CD4-positive, alpha-beta T cell treated with Interleukin-6 for 4 hours (primary cell): ENCODE measurements around the gene MROH7.
"Not testable (repeated sequence)": the region's sequence is repeated elsewhere in the genome, so short reads cannot be mapped to it uniquely, and the experiment has no call there.

Experiments used
- DNase-seq: peaks from one replicate; pipeline ENCODE4 v3.0.0-alpha.2; 2020; ENCODE audit warnings: mixed read lengths

The MROH7 gene

DNA sequence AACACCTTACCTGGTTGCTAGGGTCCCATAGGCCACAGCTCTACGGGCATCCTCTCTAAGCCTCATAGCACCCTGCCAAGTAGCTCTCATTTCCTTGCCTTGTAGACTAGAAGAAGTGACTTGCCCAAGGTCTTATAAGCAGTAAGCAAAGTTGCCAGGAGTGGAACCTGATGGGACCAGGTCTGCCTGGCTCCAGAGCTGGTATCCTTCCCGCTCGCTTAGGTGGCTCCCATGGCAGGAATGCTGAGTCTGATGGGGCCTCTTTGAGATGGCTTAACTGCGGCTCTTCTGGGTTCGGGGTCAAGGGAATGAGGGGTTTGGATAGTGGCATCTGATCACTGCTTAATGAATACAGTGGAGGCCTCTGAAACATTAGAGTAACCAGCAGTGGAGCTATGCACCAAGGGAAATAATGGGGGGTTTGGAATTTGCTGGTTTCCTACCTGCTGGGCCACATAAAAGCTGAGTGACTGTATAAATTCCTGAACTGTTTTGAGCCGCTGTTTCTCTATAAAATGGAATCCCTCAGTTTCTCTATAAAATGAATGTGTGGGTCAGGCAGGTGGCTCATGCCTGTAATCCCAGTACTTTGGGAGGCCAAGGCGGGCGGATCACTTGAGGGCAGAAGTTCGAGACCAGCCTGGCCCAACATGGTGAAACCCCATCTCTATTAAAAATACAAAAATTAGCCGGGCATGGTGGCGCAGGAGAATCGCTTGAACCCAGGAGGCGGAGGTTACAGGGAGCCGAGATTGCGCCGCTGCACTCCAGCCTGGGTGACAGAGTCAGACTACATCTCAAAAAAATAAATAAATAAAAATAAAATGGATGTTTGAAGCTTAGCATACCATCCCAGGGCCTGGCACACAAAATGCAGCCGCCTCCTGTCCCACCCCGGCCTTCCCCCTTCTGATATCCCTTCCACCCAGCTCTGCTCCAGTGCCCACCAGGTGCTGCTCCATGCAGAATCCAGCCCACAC, 30.7 kb upstream of the MROH7 start:
- DNase-seq: no peak

DNA sequence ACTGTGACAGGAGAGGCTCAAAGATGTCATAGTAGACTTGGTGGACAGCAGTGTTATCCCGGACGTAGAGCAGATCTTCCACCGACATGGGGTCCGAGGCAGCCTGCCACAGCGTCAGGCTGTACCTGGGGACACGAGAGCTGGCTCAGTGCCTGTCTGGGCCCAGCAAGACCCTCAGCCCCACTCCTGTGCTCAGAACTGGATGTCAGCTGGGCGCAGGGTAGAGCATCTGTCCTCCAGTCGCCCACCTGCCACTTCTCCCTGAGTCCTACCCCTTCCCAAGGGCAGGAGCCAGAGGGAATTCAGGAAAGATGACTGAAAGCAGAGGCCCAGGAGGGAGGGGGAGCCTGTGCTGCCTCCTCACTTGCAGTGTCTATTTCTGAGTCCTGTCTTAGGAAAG, 30.0 kb upstream of the MROH7 start:
- no peak for DNase-seq

DNA sequence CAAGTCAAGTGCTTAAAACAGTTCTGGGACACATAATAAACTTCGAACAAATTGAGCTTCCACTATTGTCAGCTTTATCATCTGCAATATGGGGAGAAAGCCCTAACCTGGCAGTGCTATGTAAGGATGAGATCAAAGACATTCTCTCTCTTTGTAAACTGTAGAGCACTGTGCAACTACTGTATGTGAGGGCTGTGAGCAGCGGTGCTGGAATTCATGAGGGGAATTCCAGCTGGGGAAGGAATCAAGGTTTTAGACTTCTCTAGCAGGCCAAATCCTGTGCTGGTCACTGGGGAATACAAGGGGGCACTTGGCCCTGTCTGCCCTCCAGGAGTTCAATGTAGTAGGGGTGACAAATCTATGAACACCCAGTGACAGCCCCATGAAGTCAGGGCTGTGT, 27.6 kb upstream of the MROH7 start:
- no peak for DNase-seq

DNA sequence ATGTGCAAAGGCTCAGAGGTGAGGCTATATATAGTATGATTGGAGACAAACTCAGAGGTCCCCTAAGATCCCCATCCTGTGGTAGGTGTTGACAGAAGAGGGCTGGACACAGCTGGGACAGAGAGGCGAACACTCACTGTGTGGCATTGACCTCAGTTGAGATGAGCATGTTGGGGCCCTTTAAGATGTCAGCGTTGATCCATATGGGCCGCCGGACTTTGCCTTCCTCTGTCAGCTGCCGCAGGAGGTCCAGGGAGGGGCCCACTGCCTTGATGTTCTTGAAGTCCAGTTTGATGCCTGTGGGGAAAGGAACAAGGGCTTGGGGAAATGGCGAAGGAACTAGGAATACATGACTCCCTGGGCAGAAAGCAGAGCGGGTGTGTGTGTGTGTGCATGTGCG, 27.0 kb upstream of the MROH7 start:
- DNase-seq: no peak

DNA sequence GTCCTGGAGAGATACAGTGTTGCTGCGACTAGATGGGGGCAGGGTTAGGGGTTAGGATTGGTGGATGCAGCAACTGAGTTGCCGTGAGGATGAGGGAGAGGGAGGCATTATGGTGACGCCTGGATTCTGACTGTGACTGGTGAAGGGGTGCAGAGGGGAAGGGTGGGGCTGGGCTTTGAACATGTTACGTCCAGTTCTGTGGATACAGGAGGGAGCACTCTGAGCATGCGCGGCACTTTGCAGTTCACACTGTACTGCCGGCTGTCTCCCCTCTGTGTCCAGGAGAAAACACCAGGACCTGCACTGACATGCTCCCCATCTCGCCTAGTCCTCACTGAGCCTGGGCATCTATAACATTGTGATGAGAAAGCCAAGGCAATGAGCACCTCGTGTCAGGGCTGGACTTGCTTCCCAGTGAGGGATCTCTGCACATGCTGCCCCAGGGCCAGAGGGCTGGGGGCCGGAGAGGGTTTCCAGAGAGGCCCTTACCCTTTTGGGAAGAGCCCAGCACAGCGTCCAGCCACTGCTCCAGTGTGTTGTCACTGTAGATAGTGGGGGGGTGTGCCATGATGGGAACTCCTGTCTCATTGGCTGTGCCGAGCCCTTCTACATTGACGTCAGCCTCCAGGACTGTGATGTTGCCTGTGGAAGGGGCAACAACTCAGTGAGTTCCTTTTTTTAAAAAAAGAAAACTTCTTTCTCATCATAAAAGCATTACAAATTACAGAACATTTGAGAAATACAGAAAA, 25.9 kb upstream of the MROH7 start:
- DNase-seq: no peak

DNA sequence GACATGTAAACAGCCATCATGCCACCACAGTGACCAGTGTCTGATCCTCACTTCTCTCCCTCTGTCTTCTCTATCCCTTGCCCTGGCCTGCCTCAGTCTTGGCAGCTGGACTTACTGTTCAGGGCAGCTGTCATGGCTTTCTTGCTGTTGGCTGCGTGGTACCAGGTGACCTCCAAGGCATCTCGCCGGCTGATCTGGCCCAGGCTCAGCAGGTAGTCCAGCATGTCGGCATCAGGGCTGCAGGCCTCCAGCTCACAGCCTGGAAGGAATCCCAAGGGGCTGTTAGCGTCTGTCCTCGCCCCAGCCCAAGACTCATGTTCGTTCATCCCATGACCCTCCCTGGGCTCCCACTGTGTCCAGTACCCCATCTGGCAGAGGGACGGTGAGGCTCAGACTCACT, 21.8 kb upstream of the MROH7 start:
- DNase-seq: no peak

DNA sequence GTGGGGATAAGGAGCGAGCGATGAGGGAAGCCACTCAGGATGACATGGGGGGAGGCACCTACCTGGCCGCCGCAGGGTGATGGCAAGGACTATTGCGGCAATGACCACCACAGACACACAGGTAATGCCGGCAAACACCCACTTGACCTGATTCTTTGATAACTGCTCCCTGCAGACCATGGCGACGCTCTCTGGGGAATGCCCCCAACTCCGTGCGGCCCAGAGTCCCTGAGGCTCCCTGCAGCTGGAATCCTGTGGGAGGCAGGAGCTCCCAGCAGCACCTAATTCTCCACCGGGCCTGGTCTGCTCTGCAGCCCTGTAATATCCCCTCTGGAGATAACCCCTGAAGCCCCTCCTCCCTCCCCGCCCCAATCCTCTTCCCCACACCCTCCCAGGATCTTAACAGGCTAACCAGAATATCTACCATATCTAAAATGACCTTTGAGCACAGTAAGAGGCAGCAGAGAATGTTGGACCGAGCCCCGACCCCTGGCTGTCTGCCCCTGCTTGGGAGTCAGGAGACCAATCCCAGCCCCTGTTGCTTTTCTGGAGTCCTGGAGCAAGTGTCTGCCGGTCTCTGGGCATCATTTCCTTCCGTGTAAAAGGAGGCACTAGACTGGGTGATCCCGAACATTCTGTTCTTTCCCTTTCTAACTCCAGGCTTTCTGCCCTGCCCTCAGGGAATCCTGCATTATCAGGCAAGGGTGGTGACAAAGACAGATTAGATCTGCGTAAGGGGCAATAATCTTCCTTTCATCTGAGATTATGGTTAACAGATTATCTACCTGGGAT, 18.2 kb upstream of the MROH7 start, which contains the start of gene FAM151A:
Gene FAM151A, minus strand, starts transcription at position 310 of the 792 bp plus-strand sequence. Its CDS starts 130 bp downstream, at position 180.
- DNase-seq: no peak

DNA sequence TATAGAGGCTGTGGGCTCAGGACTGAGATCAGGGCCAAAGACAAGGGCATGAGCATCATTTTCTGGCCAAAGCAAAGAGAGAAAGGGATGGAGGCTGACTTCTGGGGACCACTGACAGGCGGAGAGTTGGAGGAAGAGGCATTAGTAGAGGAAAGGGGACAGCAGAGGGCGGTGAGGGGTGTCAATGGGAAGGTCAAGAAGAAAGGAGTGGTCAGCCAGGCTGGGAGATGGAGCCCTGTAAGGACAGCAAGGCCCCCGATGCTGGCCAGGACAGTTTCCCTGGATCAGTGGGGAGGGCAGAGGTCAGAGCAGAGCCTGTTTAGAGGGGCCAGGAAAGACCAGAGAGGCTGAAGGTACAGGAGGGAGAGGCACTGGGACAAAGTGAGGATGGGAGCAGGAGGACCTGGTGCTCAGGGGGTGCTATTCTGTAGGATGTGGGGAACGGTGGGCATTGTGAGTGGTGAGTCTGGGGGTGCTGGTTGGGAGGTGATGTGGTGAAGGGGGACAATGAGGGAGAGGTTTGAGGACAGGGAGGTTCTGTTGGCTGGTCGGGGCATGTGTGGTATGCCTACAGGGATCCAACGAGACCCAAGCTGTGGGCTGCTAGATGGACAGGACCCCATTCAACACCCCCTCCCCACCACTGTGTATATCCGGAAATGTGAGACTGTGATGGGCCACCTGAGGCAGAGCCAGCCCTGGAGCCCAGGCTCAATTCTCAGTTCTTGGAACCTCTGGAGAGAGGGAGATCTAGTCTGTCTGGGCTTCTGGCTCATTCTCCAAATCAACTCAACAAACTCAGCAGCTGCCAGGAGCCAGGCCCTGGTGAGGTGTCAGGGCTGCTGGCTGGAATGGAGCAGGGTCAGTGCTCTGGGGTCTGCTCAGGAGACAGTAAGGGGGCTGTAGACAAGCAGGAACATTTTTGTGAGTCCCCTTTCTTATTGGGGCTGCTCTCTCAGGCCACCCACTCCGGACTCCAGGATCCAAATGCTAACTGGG, 16.8 kb upstream of the MROH7 start:
- no peak for DNase-seq

DNA sequence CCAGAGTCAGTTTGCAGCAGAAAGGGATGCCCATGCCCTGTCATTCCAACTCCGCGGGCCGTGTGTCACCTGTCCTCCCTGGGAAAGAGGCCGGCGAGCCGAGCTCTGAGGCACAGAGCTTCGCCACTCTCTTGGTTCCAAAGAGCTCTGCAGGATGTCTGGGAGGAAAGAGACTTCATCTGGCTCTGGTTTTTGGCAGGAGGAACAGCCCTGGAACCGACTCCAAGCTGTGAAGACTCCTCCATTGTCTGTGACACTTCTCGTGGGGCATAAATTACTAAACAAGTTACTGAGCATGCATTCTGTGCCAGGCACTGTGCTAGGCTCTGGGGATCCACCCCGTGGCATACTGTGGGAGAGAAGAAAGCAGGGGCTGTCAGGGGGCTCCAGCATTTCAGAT, 14.4 kb upstream of the MROH7 start:
- DNase-seq: no peak

DNA sequence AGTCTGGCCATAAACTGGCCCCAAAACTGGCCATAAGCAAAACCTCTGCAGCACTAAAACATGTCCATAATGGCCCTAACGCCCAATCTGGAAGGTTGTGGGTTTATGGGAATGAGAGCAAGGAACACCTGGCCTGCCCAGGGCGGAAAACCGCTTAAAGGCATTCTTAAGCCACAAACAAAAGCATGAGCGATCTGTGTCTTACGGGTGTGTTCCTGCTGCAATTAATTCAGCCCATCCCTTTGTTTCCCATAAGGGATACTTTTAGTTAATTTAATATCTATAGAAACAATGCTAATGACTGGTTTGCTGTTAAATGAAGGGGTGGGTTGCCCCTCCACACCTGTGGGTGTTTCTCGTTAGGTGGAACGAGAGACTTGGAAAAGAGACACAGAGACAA, 5.8 kb upstream of the MROH7 start:
- not testable (repeated sequence) for DNase-seq

DNA sequence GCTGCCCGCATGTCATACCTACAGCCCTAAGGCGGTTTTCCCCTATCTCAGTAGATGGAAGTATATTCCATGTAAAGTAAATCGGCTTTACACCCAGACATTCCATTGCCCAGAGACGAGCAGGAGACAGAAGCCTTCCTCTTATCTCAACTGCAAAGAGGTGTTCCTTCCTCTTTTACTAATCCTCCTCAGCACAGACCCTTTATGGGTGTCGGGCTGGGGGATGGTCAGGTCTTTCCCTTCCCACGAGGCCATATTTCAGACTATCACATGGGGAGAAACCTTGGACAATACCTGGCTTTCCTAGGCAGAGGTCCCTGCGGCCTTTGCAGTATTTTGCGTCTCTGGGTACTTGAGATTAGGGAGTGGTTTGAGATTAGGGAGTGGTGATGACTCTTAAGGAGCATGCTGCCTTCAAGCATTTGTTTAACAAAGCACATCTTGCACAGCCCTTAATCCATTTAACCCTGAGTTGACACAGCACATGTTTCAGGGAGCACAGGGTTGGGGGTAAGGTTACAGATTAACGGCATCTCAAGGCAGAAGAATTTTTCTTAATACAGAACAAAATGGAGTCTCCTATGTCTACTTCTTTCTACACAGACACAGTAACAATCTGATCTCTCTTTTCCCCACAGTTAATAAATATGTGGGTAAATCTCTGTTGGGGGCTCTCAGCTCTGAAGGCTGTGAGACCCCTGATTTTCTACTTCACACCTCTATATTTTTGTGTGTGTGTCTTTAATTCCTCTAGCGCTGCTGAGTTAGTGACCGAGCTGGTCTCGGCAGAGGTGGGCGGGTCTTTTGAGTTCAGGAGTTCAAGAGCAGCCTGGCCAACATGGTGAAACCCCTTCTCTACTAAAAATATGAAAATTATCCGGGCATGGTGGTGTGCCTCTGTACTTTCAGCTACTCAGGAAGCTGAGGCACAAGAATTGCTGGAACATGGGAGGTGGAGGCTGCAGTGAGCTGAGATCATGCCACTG, 4.8 kb upstream of the MROH7 start:
- DNase-seq: not testable (repeated sequence)

DNA sequence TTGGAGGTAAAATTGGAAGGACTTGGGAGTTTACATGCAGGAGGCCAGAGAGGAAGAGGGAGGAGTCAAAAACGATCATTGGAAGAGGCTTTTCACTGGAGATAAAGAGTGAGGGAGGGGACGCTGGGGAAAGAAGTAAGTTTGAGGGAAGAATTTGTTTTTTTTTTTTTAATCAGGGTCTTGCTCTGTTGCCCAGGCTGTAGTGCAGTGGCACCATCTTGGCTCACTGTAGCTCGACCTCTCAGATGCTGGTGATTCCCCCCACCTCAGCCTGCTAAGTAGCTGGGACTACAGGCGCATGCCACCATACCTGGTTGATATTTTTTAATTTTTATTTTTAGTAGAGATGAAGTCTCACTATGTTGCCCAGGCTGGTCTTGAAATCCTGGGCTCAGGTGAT, 1.2 kb upstream of the MROH7 start:
- no peak for DNase-seq

DNA sequence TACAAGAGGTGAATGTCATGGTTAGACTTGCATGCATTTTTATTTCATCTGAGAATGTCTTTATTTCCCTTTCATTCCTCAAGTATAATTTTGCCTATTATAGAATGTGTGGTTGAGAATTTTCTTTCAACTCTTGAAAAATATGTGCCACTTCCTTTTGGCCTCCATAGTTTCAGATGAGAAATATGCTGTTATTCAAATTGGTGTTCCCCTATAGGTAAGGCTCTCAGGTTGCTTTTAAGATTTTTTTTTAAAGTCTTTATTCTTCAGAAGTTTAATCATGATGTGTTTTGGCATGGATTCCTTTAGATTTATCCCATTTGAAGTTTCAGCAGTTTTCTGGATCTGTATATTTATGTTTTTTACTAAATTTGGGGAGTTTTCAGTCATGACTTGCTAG, 2.1 kb downstream of the MROH7 start:
- DNase-seq: no peak

DNA sequence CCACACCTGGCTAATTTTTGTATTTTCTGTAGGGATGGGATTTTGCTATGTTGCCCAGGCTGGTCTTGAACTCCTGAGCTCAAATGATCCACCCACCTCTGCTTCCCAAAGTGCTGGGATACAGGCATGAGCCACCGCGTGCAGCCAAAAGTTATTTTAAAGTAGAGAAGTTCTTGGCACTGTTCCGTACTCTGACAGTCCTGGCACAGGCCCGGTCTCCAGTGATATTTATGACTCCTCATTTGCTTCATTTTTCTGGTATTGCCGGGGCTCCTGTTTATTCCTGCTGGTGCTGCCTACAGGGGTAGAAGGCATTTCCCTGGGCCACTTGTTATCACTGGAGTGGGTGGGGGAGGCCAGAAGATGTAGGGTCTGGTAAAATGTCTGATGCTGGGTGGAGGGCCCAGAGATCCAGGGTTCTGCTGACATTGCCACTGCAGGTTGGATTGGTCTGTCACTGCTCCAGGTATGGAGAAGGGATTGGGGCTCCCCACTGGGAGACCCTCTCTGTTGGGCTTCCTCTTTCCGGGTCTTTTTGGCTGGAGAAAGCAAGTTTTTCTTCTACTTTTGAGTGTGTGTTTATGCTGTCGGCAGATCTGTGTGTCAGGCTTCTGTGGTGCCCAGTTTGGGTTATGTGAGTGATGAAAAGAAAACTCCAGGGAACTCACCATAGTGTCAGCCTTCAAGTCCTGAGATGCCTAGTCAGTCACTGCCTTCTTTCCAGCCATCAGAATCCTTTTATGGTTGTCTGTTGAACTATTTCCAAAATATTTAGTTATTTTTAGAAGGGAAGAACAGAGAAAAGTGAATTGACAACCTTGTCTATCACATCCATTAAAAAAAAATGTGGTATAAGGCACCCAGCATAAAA, 4.5 kb downstream of the MROH7 start:
- DNase-seq: no peak

DNA sequence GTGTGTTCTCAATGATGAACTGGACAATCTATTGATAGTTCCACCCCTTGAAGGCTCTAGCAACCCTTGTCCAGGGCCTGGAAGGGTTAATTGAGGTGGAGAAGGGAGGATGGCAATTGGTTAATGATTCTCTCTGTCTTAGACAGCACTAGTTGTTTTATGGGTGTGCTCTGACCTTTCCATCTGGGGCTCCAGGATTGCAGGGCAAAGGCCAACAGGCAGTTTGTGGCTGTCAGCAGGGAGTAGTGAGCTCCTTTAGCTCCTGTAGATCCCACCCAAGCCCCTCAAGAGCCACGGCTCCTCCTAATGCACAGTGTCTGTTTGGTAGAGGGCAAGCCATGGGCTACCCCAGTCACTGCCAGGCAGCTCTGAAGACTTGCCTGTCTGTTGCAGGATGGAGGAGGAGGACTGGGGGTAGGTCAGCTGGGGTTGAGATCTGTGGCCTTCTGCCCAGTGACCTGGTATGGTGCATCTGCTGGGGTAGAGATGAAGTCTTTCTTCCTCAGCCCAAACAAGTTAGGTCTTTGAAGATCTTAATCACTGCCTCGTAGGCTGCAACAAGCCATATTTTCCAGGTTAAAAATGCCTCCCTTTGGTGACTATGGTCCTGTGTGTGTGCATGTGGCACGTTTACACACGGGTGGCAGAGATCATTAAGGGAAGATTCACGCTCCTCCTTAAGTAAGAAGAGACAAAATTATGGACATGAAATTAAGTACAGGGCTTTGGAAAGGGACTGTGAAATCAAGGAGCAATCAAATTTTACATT, 7.7 kb downstream of the MROH7 start:
- no peak for DNase-seq

DNA sequence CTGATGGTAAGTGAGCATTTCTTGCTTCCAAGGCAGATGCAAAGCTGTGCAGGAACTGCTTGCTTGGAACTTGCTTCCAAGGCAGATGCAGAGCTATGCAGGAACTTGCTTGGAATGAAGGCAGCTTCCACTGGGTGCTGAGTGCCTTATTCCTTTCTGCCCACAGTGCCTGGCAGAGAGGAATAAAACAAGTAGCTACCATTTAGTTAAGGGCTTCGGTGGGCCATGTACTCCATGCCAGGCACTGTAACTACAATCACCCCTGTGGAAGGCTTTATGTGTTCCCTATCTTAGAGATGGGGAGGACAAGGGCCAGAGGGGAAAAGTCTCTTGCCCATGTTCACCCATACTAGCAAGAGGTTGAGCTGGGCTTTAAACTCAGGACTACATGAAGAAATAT, 8.3 kb downstream of the MROH7 start:
- no peak for DNase-seq

DNA sequence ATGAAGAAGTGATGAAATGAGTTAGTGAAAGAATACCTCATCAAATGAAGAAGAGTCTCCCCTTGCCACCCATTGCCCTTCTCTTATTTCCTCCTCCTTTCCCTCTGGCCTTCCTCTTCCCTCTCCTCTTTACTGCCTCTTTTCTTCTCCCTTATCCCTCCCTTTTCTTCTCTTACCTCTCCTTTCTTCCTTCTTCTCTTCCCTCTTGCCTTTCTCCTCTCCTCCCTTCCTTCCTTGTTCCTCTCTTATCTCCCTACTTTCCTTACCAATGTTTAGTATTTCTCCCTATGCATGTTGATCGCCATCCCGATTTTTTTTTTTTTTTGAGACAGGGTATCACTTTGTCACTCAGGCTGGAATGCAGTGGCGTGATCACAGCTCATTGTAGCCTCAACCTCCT, 8.8 kb downstream of the MROH7 start:
- DNase-seq: no peak

DNA sequence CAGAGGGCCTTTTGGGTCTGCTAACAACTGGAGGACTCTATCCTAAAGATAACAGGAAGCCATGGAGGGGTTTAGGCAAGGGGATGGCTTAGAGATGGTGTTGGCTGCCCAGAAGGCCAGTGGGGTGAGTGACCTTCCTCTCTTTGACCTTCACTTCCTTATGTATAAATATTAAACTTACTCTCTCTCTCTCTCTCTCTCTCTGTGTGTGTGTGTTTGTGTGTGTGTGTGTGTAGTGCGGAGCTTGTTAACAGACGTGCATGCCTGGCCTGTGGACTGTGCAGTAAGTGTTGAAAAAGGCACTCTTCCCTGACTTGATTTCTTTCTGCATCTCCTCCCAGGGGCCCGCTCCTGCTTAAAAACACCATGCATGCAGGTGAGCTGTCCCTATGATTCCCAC, 10.0 kb downstream of the MROH7 start:
- DNase-seq: no peak

DNA sequence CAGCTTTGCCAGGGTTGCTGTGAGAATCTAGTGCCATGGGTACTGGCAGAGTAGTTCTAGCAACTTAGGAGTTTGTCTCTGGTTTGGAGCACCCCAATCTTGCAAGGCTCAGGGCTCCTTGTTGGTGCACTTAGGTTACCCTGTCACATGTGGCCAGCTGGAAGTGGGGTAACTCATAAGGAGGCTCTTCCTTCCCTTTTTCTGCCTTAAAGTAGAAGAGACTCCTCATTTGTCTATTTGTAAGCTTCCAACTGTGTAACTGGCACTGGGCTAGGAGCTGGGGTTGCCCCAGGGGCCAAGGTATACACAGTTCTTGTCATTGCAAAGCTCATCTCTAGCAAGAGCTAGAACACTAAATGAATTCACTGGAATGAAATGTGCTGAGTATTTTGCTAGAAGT, 10.6 kb downstream of the MROH7 start:
- DNase-seq: no peak
